Measurements from ENCODE around the gene RBM33.

The RBM33 gene

DNA sequence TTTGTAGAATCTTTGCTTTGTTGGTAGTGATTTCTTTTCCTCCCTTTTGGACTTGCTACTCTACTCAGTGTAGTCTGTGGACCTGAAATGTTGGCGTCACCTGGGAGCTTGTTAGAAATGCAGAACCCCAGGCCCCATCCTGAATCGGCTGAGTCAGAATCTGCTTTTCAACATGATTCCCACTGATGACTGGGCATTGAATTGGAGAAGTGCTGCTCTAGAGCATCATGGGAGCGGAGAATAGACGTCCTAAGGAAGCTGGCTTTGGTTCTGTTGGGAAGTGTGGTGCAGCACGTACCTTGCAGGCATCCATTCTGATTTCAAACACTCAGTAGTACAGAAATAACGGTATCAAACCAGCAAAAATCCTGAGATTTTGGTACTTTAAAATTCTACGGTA is 54.7 kb downstream of the RBM33 start:
- no peak for DNase-seq

DNA sequence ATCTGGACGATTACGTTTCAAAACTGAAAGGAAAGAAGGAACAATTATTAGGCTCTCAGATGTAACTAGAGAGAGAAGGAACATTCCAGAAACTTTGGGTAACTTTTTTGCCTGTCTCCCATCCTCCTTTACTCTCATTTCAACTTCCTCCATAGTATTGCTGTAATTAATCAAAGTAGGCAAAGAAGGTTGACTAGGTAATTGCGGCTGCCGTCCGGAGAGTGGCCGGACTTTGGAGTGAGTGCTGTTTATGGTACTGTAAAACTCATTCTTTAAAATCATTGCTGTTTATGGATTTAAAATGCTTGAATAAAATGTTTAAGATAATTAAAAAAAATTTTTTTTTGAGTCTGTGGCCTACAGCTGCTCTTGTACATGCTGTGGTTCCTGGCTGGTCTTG is 56.4 kb downstream of the RBM33 start:
- no peak for DNase-seq

DNA sequence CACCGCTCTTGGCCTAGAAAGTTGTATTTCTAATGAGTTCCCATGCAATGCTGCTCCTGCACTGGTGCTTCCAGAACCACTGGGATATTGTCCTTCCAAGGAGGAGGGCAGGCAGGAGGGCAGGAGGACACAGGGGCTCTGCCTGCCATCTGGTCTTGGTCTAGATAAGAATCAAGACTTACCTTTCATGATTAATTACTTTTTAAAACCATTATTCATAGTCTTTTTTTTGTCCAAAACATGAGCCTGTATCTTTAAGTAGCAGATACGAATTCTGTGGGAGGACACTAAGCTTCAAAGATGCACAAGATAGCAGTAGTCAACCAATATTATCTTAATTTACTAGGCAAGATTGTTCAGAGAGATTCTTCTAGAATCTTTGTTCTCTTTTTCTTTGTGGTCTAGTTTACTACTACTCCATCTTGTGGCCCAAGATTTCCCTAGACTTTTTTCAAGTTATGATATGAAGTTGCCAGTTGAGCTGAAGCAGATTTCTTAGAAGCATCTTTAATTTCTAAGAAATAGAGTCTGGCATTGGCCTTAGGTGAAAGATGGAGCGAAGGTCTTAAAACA is 57.6 kb downstream of the RBM33 start:
- DNase-seq, result no peak

DNA sequence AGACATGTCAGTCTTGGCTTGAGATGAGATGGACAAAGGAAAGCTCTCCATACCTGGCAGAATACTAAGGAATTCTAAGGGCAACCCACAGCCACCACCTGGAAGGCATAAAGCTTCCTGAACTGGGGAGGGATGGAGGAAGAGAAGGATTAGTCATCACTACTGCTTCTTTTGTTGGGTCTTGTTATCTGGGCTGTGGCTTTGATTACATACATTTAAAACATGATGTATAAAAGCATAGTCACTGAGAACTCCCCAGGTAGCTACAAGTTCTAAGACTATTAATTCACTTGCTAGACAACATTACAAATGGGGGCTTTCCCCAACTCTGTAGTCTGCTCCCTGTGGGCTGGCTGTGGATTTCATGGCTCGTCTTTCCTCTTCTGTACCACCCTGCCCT is 58.2 kb downstream of the RBM33 start:
- DNase-seq, result no peak

DNA sequence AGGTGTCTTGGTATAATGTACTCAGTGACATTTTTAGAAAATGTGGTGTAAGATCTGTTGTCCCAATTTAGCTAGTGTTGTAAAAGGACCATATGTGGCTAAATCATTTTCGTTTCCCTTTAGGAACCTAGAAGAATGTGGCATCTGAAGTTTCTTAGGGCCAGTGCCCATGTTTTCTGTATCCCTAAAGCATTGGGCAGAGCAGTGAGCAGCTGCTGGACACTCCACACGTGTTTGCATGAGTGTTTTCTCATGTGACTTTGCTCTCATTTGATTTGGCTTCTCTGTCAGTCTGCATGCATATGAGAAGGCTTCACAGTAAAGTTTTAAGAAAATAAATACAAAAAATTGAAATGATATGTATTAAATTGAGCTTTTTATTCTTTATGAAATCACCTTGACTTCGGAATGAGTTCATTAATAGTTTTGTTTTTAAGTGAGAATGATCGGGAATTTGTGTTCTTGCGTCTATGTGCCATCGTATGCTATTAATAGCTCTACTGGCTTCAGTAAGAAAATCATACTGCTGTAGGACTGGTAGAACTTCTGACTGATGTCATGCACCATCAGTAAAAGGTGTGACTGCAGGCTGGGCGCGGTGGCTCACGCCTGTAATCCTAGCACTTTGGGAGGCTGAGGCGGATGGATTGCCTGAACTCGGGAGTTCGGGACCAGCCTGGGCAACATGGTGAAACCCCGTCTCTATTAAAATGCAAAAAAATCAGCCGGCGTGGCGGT is 61.3 kb downstream of the RBM33 start:
- DNase-seq, result no peak

DNA sequence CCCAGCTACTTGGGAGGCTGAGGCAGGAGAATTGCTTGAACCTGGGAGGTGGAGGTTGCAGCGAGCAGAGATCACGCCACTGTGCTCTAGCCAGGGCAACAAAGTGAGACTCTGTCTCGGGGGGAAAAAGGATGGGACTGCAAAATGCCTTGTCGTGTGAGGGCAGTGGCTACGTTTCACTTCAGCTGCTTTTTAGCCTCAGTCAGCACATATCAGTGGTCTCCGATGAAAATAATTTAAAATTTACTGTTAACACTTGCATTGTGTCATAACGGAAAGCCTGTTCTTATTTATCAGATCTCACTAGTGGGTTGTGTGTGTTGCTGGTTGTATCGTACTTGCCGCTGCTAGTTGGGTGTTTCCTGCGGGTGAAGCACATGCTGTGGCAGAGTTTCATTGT is 61.9 kb downstream of the RBM33 start:
- no peak for DNase-seq

DNA sequence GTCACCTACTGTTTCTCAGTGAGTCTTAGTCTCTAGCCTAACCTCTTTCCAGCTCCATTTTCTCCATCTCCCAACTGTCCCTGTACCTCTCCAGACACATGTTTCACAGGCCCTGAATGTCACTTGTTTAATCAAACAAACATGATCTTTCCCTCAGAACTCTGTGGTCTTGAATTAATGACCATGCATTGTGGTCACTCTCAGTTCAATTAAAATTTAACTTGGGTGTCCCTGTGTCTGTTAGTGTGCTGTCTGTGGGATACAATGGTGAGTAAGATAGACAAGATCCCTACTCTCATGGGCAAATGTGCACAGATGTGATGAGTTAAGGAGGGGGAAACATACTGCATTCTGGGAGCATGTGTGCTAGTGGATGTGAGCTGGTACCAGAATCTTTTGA is 65.0 kb downstream of the RBM33 start:
- no peak for DNase-seq

DNA sequence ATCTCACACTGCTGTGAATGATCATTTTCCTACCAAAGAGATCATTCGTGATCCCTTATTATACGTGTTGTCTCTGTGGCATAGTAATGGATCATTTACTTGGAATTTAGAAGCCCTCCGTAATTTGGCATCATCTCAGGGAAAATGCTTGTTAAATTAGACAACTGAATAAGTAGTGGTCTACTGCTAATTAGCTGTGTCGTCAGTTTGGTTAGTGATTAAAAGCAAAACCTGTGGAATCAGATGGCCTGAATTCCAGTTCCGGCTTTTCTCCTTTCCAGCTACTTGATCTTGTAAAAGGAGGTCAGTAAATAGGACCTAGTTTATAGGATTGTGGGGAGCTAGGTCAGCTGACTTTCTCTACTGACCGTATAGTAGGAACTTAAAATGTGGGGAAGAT is 65.6 kb downstream of the RBM33 start:
- DNase-seq, result no peak

DNA sequence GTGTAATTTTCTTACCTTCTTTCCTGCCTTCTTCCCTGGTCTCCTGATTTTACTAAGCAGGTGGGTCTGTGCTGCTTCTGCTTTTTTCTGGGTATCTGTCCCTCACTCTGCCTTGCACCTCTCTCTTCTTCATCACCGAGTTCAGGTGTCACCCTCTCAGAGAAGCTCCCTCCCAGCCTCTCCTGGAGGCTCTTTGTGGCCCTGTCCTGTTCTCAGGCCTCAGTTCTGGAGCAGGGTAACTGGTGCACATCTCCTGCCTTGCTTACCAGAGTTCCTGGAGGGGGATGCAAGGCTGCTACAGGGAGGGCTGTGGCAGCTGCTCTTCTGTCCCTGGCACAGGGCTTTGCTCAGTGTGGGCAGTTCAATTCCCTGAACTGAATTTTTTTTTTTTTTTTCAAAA is 66.1 kb downstream of the RBM33 start:
- DNase-seq, result no peak

DNA sequence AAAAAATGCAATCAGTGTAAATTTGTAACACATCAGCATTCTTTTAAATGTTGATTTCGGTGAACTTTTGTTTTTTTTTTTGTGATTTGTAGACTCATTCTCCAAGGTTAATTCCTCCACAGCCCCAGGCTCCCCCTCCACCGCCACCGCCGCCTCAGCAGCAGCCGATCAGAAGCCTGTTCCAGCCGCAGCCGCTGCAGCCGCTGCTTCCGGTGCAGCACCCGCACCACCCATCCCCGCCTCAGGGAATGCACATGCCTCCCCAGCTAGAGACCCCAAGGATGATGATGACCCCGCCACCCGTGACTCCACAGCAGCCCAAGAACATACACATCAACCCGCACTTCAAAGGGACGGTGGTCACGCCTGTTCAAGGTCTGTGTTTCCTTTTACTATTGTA is 66.6 kb downstream of the RBM33 start:
- DNase-seq, result no peak

DNA sequence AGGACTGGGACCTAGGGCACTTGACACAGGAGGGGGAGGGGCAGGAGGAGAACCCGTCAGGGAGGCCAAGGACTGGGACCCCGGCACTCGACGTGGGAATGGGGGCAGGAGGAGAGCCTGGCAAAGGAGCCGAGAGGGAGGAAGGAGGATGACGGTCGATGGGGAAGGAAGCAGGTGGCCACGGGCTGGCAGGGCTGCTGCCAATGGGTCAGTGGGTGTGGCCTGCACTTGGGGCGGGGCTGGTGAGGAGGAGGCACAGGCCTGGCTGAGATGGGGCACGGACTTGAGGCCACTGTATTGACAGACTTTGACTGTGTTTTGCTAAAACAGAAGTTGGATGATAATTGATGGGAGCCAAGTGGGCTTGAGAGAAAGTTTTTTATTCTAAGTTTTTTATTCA is 68.9 kb downstream of the RBM33 start:
- no peak for DNase-seq

DNA sequence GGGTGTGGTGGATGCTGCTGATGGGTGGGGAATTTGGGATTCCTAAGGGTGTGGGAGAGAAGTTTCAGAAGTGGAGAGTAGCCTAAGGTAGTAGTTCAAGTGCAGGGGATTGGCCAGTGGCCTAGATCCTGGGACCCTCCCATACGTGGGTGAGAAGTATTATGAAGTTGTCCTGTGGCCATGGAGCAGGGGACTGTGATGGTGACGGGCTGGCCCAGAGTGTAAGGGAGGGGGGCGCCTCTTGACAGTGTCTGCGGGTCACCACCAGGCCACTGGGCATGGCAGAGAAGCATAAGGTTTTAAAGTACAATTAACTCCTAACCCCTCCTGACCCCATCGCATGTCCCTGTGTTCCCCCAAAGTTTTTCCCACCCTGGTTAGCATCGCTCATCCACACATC is 70.2 kb downstream of the RBM33 start:
- no peak for DNase-seq

DNA sequence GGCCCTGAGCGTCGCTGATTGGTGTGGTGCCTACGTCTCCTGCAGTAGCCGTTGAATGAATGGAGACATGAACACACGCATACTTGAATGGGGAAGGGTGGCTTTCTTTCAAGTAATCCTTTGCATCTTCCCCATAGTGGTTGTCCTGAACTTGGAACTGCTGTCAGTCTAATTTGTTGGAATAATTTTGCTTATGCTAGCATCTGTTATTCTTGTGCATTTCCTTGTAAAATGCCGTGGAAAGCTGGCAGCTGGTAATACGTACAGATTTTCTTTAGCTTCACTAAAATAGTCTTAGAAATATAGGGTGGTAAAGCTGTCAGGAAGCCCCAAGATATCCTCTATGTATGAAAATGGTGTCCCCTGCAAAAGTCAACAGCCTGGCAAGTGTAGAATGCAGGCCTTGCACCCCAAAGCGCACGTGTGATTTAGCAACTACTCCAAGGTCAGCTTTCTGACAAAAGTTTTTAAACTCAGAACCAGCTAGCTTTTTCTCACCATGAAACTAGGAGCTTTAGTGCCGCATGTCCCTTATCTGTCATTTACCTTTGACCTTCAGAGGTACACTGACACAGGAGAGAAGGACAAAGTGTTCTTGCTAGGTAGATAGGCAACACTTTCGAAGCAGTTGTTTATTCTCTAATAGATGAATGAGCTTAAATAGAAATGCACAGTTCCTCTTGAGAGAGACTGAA is 70.8 kb downstream of the RBM33 start:
- DNase-seq, result no peak

DNA sequence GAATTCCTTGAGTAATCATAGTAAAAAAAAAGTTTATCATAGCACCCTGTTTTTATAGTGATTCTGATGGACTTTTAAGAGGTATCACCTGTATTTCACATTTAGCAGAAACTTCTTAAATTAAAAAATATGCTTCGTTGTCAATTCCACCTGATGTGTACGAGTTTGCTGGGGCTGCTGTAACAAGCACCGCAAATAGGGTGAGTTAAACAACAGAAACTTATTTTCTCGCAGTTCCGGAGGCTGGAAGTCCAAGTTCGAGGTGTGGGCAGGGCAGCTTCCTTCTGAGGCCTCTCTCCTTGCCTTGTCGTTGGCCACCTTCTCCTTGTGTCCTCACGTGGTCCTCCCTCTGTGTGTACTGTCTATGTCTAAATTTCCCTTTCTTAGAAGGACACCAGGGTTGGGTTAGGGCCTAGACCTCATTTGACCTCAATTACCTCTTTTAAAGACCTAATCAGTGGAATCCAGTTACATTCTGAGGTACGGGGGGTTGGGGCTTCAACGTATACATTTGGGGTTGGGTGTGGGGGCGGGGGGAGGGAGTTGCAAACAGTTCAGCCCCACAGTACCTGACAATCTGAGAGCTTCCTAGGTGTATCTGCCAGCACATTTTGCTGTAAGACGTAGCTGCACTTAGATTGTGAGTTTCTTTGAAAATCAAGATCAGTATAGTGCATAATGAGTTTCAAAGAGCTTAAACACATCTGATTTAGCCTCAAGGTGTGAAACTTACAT is 72.7 kb downstream of the RBM33 start:
- no peak for DNase-seq

DNA sequence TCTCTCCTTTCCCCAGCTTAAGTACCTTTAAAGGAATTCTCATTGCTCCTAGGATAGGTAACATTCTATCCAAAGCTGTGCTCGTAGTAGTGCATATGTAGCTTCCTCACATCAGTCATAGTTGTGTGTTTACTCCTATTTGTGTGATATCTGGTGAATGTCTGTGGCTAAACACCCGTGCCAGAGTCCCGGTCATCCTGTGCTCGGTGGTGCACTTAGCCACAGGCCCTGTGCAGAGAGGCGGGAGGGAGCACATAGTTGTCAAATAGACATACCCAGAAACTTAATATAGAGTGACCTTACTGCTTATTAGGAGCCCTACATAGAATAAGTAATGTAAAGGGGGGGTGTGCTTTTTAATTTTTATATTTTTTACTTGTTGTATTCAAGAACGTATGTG is 76.6 kb downstream of the RBM33 start:
- DNase-seq, result no peak

DNA sequence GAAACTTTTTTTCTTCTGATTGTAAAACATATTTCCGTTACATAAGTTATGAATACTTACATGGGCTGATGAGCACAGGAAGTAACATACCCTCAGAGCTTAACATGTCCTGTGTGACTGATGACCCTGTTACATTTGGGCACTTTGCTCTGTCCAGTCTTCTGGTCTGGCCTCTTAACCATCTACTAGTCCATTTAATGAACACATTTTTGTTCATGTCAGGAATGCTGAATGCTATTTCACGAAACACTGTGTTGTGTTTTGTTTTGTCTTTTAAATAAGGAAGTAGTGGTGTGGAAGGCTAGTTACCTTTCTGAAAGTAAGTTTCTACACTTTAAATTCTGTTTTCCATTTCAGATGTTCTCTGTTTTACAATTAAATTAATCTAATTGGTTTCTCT is 77.7 kb downstream of the RBM33 start:
- DNase-seq, result no peak

DNA sequence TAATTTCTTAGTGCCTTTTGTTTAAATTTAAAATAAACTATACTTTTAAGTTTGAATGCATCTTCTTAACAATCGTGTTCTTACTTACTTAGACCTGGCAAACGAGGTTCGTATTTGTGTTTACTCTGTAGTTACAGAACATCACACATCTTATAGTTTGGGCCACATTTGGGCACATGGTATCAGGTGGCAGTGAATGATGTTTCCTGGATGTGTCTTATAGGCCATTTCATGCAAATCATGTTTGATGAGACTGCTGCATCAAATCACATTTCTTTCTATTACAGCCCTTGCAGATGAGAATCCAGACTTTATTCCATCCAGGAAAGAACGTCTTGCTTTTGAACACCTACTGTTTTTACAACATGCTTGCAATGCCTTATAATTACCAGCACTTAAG is 78.5 kb downstream of the RBM33 start:
- DNase-seq, result no peak

DNA sequence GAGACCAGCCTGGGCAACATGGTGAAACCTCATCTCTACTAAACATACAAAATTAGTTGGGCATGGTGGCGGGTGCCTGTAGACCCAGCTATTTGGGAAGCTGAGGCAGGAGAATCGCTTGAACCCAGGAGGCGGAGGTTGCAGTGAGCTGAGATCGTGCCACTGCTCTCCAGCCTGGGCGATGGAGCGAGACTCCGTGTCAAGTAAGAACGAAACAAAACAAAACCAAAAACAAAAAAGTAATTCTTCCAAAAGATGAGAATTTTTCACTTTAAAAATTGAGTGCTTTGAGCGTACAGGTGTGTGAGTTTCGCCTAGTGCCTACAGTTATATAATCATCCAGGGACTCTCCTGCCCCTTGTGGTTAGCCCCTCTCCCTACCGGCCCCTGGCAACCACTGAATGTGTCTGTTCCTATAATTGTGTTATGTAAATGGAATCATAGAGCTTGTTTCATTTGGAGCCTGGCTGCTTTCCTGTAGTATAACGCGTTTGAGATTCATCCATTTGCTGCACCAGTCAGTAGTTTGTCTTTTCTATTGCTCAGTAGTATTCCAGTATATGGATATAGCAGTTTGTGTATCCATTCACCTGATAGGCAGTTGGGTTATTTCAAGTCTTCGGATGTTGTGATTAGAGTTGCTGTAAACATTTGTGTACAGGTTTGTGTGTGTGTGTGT is 80.0 kb downstream of the RBM33 start:
- DNase-seq, result no peak

DNA sequence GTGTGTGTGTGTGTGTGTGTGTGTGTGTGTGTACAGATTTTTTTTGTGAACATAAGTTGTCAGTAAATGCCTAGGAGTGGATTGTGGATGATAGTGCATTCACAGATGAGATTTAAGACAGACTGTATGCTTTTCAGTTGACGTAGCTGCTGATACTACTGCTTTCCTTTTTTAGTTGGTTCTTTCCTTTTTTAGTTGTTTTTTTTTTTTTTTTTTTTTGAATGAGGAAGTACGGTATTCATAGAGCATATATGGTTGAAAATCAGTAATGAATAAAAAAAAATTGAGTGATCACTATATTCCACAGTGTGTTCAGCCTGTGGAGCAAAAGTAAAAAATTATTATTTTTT is 80.5 kb downstream of the RBM33 start:
- DNase-seq, result no peak

DNA sequence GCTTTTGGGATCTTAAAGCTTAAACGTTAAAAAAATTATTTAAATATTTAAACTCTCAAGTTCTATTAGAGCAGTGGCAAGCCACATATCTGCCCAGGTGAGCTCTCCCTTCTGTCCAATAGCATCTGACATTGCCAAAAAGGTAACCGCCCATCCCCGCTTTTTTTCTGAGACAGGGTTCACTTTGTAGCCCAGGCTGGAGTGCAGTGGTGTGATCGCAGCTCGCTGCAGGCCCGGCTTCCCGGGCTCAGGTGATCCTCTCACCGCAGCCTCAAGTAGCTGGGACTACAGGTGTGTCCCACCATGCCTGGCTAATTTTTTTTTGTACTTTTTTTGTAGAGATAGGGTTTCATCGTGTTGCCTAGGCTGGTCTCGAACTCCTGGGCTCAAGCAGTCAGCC is 83.2 kb downstream of the RBM33 start:
- DNase-seq, result no peak

DNA sequence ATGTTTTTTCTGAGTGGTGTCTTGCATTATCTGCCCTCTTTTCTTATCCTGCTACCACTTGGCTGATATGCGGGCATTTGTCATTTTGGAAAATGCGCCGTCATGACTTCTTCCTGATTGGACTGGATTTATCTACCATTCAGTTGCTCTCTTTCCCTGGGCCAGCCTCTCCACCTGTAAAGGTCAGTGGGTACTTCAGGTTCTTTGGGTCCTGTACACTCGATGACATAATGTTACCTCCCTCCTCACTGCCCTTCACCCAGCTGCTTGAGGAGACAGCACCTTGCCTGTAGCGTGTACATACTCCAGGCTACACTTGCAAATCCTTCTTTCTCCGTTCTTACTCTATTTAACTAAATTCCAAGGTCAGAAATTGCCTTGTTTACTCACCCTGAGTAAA is 83.7 kb downstream of the RBM33 start:
- DNase-seq, result no peak

DNA sequence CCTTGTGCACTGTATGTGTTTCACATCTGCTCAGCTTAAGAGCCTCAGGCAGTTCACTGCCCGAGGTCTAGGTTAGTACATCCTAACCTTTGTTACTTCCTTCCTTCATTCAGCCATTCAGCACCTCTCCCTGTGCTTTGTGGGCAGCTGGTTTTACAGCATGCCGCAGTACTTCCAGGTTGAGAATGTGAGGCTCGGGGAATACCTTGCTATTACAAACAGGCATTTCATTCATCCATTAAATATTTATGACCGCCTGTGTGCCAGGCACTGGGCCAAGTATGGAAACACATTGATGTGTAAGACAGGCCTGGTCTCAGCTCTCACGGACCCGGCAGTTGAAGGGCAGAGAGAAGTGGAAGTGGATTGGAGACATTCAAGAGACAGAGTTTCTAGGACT is 85.4 kb downstream of the RBM33 start:
- no peak for DNase-seq

DNA sequence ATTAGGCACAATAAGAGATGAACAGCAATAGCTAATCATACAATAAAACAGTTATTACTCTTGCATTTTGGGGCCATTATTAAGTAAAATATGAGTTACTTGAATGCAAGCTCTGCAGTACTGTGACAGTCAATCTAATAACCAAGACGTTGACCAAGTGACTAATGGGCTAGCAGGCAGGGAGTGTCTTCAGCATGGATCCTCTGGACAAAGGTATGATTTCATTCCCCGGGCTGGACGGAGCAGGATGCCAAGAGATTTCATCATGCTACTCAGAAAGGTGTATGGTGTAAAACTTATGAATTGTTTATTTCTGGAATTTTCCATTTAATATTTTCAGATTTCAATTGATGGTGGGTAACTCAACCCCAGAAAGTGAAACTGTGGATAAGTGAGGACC is 86.9 kb downstream of the RBM33 start:
- no peak for DNase-seq

DNA sequence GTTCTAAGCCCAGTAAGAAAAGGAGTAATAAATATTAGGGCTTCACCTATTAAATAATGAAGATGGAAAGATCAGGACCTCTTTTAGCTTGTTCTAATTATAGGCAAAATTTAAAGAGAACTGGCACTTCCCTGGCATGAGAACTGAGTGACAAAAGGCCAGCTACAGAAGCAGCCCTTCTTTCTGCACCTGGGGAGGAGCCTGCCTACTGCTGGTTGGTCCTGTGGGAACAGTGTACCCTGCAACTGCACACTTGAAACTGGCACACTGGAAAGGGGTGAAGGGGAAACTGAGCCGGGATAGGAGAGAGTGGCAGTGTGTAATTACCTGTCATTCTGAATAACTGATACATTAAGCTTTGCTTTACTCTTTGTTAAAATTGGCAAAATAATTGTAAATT is 87.4 kb downstream of the RBM33 start:
- DNase-seq, result no peak
